GM19438 (cell line): ENCODE results near the gene FBXO28.
"Not testable (repeated sequence)": the region's sequence is repeated elsewhere in the genome, so short reads cannot be mapped to it uniquely, and the experiment has no call there.

ENCODE experiments used
- ATAC-seq: cut with Tn5 transposase; IDR thresholded peaks from one replicate; pipeline ENCODE4 v1.9.1; 2021; ENCODE audit warnings: low read depth; ENCODE audit not compliant: unreplicated experiment

The FBXO28 gene

GRCh38 chr1:224113918-224114786 lies at the start of gene FBXO28:
TSS of gene FBXO28 (plus strand) at chr1:224114111. CDS start at chr1:224114130, 19 bp downstream.
- peak; percentile 97 for ATAC-seq

- no peak for ATAC-seq
These were observed 49.8 kb upstream of the FBXO28 start for GRCh38 chr1:224064150-224064549.

GRCh38 chr1:224065455-224065854 lies 48.5 kb upstream of the FBXO28 start:
- ATAC-seq: no peak

- no peak for ATAC-seq
These were observed 46.7 kb upstream of the FBXO28 start for GRCh38 chr1:224067207-224067606.

- ATAC-seq: no peak
These were observed 46.1 kb upstream of the FBXO28 start for GRCh38 chr1:224067621-224068457.

- ATAC-seq: no peak
These were observed 45.3 kb upstream of the FBXO28 start for GRCh38 chr1:224068458-224069072.

- no peak for ATAC-seq
These were observed 44.8 kb upstream of the FBXO28 start for GRCh38 chr1:224069138-224069537.

- ATAC-seq: no peak
These were observed 43.4 kb upstream of the FBXO28 start for GRCh38 chr1:224070521-224070920.

GRCh38 chr1:224076407-224076806 lies 37.5 kb upstream of the FBXO28 start:
- no peak for ATAC-seq

- not testable (repeated sequence) for ATAC-seq
These were observed 34.3 kb upstream of the FBXO28 start for GRCh38 chr1:224079644-224080043.

GRCh38 chr1:224080115-224080774 lies 33.7 kb upstream of the FBXO28 start:
- no peak for ATAC-seq

- no peak for ATAC-seq
These were observed 32.3 kb upstream of the FBXO28 start for GRCh38 chr1:224081604-224082003.

GRCh38 chr1:224082146-224082545 lies 31.8 kb upstream of the FBXO28 start:
- ATAC-seq: no peak

- no peak for ATAC-seq
These were observed 29.0 kb upstream of the FBXO28 start for GRCh38 chr1:224084867-224085266.

- no peak for ATAC-seq
These were observed 28.3 kb upstream of the FBXO28 start for GRCh38 chr1:224085421-224086108.

- ATAC-seq: no peak
These were observed 26.6 kb upstream of the FBXO28 start for GRCh38 chr1:224087286-224087794.

- ATAC-seq: no peak
These were observed 24.3 kb upstream of the FBXO28 start for GRCh38 chr1:224089583-224089982.

GRCh38 chr1:224090116-224090515 lies 23.8 kb upstream of the FBXO28 start:
- no peak for ATAC-seq

- no peak for ATAC-seq
These were observed 21.8 kb upstream of the FBXO28 start for GRCh38 chr1:224092111-224092510.

GRCh38 chr1:224092601-224093000 lies 21.3 kb upstream of the FBXO28 start:
- no peak for ATAC-seq
